ES-I3 (cell line): ENCODE results near the gene PDCD4.

Experiments used
- H3K36me3 ChIP-seq: 2 replicates; pipeline ENCODE4 v1.6.1; 2013; ENCODE audit warnings: mild to moderate bottlenecking, low read length, control low read depth, moderate library complexity; ENCODE audit not compliant: insufficient read depth
- H3K4me1 ChIP-seq: 2 replicates; pipeline ENCODE4 v1.6.1; 2013; ENCODE audit warnings: mild to moderate bottlenecking, control low read depth, low read length; ENCODE audit not compliant: insufficient read depth
- H3K9ac ChIP-seq: 2 replicates; pipeline ENCODE4 v1.6.1; 2013; ENCODE audit warnings: low read depth, mild to moderate bottlenecking, low read length, moderate library complexity
- H3K9me3 ChIP-seq: 2 replicates; pipeline ENCODE4 v1.6.1; 2013; ENCODE audit warnings: mild to moderate bottlenecking, low read length, moderate library complexity; ENCODE audit not compliant: control insufficient read depth, insufficient read depth

PDCD4 gene

DNA sequence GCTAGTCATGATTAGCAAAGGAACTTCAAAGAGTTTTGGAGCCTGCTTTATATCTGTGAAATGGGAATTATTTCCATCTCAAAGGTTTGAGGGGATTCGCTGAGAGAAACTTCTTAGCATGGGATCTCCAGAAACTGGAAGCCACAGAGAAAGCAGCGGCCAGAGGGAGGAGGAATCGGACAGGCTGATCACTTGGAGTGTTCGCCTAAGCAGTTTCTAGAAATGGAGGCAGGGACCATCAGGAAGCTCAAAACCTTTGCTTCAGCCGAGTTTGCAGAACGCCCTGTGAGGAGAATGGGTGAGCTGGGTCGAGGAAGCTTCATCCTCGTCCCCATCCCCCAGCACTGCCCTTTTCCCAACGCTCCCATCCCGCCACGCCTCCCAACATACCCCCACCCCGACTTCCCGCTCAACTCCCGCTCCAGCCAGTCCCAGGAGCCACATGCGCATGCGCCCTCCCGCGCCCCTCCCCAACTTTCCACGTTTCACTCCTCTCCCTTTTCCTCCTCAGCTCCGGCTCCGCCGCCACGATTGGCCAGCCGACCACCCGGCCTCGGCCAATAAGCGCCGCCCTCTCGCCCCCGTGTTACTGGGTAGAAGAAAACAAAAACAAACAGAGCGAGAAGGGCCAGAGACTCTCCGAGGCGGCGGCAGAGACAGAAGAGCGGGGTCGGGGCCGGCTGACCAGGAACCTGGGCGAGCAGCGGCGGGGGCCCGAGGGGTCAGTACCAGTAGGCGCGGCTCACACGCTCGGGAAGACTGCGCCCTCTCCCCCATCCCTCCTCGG lies at the start of gene PDCD4:
PDCD4 (plus strand) TSS at position 631 of the 787 bp plus-strand sequence. CDS start 4,100 bp downstream, outside the sequence.
- Histone ChIP-seq H3K4me1 (peaks cover 10% of the 10 kb centered on the region), H3K36me3 (no peaks in the 10 kb centered on the region), H3K9ac (peak within 1 kb of the TSS; percentile 85), H3K9me3 (no peaks in the 10 kb centered on the region)

DNA sequence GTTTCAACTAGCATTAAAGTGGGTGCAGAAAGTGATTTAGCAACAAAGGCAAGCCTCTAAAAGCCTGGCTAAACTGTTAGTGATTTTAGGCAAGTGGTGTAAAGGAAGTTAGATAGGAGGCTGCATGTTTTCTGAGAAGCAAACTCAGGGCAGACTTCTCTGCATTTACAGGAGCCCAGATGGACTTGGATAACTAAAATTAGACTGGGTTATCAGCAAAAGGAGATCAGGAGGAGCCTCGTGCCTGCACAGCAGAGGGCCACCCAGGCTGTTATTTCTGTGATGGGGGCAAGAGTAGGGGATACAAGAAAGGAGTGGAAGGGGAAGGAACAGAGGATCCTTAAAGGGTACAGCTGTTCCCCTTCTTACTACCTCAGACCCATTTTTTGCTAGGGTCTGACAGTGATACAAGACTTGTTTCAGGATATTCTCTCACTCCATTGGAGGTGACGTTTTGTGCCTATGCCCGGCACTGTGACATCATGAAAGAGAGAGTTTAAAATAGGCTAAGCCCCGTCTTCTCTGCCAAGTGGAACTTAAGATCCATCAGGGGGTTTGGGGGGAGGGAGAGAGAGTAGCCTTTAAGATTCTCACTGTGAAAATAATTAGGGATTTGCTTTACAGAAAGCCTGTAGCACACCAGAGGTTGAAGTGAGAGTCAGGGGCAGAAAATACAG lies 49.6 kb upstream of the PDCD4 start:
- peaks cover 11% of the 10 kb centered on the region; the same call in 1 of the 2 replicates for H3K4me1 ChIP-seq
- H3K9ac ChIP-seq, result no peak overlapping the region
- H3K9me3 ChIP-seq, result no peaks in the 10 kb centered on the region
- H3K36me3 ChIP-seq, result no peaks in the 10 kb centered on the region; the same call in 1 of the 2 replicates

DNA sequence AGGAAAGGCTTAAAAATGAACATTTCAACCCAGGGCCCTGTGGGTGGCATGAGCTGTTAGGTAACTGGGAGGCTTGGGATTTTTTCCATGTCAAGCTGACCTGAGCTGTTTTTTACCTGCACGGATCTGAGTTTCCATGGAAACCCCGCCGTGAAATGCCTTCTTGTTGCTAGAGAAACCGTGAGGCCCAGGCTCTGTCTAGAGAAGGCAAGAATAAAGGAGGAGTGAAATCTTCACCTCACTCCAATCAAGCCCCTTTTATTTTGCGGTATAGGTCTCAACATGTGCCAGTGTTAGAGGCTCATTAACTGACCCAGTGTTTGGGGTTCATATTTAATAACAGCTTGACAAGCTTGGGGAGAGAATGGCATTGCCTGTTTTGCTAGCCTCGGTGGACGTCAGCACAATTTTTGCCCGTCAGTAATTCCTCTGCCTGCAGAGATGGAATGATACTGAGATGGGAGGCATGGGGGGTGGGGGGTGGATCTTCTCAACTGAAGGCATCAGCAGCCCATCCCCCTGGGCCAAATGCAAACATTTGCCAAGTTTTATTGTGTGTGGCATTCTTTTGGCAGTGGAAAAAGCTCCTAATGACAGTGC lies 48.9 kb upstream of the PDCD4 start:
- H3K9ac ChIP-seq, result no peak overlapping the region

DNA sequence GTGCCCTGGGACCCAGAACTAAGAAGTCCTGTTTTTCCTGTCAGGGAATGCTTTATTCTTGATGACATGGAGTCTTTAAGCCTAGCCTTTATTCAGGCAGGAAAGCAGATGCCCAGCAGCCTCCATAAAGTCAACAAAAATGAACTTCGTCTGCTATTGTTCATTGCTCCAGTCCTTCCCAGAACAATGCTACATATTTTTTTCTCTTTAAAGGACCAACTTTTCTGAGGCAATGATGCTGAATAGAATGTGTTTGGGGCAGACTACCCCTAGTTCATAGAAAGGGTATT lies 47.6 kb upstream of the PDCD4 start:
- H3K36me3 ChIP-seq, result no peaks in the 10 kb centered on the region; the same call in 1 of the 2 replicates
- no peak overlapping the region for H3K9ac ChIP-seq
- H3K9me3 ChIP-seq, result no peaks in the 10 kb centered on the region
- H3K4me1 ChIP-seq, result peaks cover 11% of the 10 kb centered on the region; the same call in 1 of the 2 replicates

More for the DNA sequence above, 48.9 kb upstream of the PDCD4 start:
- H3K36me3 ChIP-seq, result no peaks in the 10 kb centered on the region; the same call in 1 of the 2 replicates
- no peaks in the 10 kb centered on the region for H3K9me3 ChIP-seq
- H3K4me1 ChIP-seq, result peaks cover 11% of the 10 kb centered on the region; the same call in 1 of the 2 replicates

DNA sequence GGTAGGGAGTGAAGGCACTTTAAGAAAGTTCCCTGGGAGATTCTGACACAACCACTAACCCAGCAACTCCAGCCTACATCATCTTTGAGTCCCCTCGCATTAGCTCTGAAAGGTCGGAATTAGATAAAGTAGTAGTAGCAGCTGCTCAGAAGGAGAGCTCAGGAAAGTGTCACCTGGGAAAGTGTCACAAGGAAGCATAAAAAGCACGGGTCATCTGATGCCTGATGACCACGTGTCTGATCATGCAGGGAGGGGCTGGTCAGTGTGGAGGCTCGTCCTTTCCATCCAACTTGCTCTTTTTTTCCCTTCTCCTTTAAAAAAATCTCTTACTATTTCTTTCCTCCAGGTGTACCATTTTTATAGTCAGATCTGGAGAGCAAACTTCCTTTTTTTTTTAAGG lies 47.1 kb upstream of the PDCD4 start:
- no peaks in the 10 kb centered on the region for H3K9me3 ChIP-seq
- H3K4me1 ChIP-seq, result peaks cover 11% of the 10 kb centered on the region; the same call in 1 of the 2 replicates
- no peak overlapping the region for H3K9ac ChIP-seq
- H3K36me3 ChIP-seq, result no peaks in the 10 kb centered on the region; the same call in 1 of the 2 replicates

DNA sequence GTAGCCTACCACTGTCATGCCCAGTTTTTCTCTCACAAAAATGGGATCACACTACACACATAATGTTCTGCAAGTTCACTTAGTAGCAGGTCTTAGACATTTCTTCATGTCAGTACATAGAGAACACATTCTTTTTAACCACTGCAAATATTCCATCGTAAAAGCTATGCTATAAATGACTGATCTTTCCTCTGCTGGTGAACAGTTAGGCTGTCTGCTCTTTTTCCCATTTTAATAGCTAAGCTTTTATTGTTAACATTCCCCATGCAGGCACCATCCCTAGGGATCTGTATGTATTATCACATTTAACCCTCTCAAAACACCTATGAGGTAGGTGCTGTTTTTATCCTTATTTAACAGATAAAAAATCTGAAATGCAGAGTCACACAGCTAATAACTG lies 46.2 kb upstream of the PDCD4 start:
- H3K9ac ChIP-seq, result no peak overlapping the region
- peaks cover 11% of the 10 kb centered on the region; the same call in 1 of the 2 replicates for H3K4me1 ChIP-seq
- no peaks in the 10 kb centered on the region; the same call in 1 of the 2 replicates for H3K36me3 ChIP-seq
- no peaks in the 10 kb centered on the region for H3K9me3 ChIP-seq

DNA sequence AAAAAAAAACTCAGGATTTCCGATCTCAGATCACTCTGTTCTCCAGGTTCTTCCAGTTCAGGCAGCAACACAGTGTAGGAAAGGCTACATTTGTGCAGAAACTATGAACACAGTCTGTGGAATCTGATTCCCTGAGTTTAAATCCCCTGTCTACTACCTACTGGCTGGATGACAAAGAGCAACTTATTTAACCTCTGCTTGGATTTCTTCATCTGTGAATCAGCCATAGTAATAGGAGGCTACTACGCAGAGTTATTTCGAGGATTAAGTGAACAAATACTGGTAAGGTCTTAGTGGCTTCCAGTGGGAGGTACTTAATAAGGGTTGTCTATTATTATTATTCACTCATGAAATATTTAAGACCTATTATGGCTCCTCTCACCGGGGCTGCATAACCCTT lies 44.3 kb upstream of the PDCD4 start:
- no peak overlapping the region for H3K9ac ChIP-seq
- H3K9me3 ChIP-seq, result no peaks in the 10 kb centered on the region
- no peaks in the 10 kb centered on the region; the same call in 1 of the 2 replicates for H3K36me3 ChIP-seq
- peaks cover 9% of the 10 kb centered on the region; the same call in 1 of the 2 replicates for H3K4me1 ChIP-seq

DNA sequence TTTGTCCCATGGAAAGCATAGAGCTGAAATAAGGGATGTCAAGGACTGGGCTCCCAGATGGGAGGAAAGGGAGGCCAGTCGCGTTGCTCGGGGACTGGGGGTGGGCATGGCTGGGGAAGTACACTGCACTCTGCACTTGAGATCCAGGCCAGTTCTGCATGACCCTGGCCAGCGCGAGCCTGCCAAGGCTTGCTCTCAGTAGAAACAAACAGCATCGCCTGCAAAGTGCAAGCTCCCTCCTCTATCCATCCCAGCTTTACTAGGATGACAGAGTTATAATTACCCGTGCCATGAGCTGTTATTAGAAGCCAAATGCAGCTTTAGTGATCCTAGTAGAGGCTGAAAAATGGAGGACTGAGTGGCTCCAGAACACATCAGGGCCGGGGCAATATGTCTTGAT lies 43.9 kb upstream of the PDCD4 start:
- H3K4me1 ChIP-seq, result peaks cover 8% of the 10 kb centered on the region; the same call in 1 of the 2 replicates
- H3K9ac ChIP-seq, result no peak overlapping the region
- no peaks in the 10 kb centered on the region; the same call in 1 of the 2 replicates for H3K36me3 ChIP-seq
- H3K9me3 ChIP-seq, result no peaks in the 10 kb centered on the region

DNA sequence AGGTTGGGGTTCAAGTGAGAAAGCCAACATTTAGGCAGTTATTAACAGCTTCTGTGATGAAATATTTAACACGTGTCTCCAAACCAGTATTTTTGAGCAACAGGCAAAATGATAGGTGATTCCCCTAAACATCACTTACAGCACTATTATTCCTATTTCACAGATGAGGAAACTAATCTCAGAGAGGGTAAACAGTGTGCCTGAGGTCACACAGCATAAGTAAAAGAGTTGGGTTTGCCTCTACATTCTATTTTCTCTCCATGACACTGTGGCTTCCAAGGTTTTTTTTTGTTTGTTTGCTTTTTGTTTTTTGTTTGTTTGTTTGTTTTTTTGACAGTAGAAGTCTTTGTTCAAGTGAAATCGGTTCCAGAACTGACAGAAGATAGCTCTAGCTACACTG lies 43.2 kb upstream of the PDCD4 start:
- Histone ChIP-seq H3K9ac (no peak overlapping the region), H3K36me3 (no peaks in the 10 kb centered on the region; the same call in 1 of the 2 replicates)

DNA sequence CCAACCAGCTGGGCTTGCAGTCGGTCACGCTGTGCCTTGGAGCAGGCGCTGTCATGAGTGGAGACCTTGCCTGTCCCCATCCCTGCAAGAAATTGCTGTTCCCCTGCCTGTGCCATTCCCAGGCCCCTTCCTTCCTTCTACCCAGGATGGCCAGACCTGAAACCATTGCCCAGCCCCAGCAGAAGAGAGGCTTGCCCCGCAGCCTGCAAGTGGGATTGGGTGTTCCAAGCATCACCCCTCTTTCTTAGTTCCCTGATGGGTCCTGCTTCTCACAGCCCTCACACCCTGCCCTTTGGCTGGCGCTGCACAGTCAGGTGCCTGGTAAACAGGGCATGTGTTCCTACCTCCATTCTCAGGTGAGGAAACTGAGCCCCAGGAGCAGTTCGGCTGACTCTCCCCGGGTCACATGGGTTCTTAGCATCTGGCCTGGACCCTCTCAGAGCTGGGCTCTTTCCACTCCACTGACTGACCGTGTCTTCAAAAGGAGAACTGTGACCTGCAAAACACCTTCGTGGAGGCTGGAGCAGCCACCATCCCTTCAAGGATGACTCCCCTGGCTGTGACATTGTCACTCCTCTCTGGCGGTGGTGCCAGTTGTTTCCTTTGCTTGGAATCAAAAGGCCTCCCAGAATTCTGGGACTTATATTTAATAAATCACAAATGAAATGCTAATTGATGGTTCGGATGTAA lies 41.9 kb upstream of the PDCD4 start:
- Histone ChIP-seq H3K9ac (no peak overlapping the region), H3K4me1 (peaks cover 6% of the 10 kb centered on the region), H3K36me3 (no peaks in the 10 kb centered on the region)

More for the DNA sequence above, 43.2 kb upstream of the PDCD4 start:
- Histone ChIP-seq H3K4me1 (0 out of 2 replicates have a peak, but pooled peaks cover 1% of the 10 kb centered on the region), H3K9me3 (no peaks in the 10 kb centered on the region)

DNA sequence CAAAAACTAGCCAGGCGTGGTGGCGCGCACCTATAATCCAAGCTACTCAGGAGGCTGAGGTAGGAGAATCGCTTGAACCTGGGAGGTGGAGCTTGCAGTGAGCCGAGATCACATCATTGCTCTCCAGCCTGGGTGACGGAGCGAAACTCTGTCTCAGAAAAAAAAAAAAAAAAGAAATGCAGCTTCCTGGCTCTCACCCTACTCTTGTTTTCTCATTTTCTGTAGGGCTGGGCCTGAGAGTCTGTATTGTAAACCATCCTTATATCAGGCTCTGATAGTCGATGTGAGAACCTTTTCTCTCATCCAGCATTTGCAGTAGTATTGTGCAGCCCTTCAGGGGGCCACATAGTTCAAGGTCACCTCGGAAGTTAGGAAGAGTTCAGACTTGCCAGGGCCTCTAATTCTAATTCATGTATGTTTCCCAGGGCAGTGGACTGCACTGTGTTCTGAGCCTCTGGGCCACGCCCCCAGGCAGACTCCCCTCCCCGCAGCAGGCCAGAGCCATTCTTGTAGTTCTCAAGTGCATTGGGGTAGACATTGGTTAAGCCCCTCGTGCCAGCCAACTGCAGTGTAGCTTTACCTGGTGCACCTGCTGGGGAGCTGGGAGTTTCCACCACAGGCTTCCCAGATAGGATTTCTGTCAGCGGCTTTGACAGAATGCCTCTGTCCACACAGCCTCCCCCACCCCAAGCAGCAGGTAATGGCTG lies 38.3 kb upstream of the PDCD4 start:
- peaks cover 20% of the 10 kb centered on the region for H3K4me1 ChIP-seq
- H3K36me3 ChIP-seq, result no peaks in the 10 kb centered on the region
- H3K9ac ChIP-seq, result no peak overlapping the region
- no peaks in the 10 kb centered on the region for H3K9me3 ChIP-seq

More for the DNA sequence above, 41.9 kb upstream of the PDCD4 start:
- no peaks in the 10 kb centered on the region for H3K9me3 ChIP-seq

DNA sequence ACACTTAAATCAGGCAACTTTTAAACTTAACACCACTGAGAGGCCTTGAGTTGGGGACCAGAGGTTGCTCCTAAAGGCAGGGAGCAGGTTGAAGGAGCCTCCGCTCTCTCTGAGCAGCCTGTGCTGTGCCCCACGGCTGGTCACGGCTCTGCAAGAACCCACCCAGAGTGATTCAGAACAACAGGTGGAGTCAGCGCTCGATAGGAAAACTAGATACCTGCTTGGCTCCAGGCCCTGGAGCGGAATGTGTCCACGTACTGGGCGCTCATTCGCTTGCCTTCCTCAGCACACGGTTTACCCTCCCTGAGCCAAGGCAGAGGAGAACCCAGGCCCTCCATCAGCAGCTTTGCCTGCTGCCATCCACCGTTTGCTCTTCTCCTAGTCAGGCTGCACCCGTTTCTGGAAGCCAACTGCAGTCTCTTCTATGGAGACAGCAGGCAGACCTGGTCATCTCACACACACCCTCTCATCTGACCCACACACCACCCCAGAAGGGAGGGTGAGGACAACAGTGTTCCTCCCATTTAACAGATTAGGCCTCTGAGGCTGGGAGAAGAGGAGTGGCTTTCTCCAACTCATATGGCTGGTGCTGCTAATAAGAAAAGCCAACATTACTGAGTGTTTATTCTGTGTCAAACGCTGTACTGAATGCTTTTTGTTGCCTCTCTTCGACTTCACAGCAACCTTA lies 37.6 kb upstream of the PDCD4 start:
- H3K9ac ChIP-seq, result no peak overlapping the region
- H3K4me1 ChIP-seq, result peaks cover 20% of the 10 kb centered on the region
- H3K36me3 ChIP-seq, result no peaks in the 10 kb centered on the region
- H3K9me3 ChIP-seq, result no peaks in the 10 kb centered on the region

DNA sequence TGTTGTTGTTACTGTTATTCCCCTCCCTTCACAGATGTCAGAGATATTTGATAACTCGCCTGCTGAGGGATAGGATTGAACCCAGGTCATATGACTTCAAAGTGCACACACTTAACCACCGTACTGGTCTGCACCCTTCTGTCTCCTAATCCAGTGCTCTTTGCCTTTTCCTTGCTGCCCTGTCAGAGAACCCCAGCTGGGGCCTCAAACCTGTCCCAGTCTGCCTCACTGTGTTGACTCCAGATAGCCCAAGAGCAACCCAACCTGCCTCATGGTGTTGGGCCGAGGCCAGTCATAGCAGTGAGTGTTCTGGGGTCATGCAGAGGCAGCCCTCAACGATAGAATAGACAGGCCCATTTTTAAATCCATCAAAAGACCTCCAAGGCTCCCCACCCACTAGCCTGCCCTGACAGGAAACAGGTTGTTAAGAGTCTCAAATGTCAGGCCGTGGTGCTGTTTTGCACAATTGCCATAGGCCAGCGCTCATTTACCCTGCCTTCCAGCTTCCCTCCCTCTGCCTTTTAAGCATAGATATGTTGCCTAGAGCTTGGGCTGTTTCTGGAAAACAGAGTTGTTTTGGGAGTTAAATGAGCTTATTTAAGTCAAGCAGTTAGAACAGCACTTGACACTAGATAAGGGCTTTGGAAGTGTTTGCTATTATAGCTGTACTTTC lies 37.0 kb upstream of the PDCD4 start:
- Histone ChIP-seq H3K9me3 (no peaks in the 10 kb centered on the region), H3K9ac (no peak overlapping the region), H3K36me3 (no peaks in the 10 kb centered on the region), H3K4me1 (peaks cover 20% of the 10 kb centered on the region)
